Pulmonary artery endothelial cell (primary cell): ENCODE data around the gene GRID1. TPM values are rescaled to one million over a fixed set of nuclear protein-coding genes. Genes with fewer than 3 reads are reported as not detected.
"Not testable (repeated sequence)": the region's sequence is repeated elsewhere in the genome, so short reads cannot be mapped to it uniquely, and the experiment has no call there.

Experiments used
- DNase-seq: peaks from one replicate; pipeline ENCODE4 v3.0.0-alpha.2; 2011; ENCODE audit warnings: low read depth, low spot score
- total RNA-seq: library from RNA; depleted of rRNA; stranded (reverse); fragments of >200 nt; gene quantifications from 2 replicates; pipeline ENCODE4 v1.2.3, GENCODE V29; 2014

GRID1 gene
- total RNA-seq, 1 donor from 2014 or later, result not detected

GRCh38 chr10:86193841-86194240, 172.8 kb downstream of the GRID1 start:
- no peak for DNase-seq

- DNase-seq, result no peak
These were observed 173.9 kb downstream of the GRID1 start for GRCh38 chr10:86192691-86193090.

- no peak for DNase-seq
These were observed 174.4 kb downstream of the GRID1 start for GRCh38 chr10:86192147-86192546.

- DNase-seq, result no peak
These were observed 174.9 kb downstream of the GRID1 start for GRCh38 chr10:86191686-86192085.

- DNase-seq, result no peak
These were observed 175.4 kb downstream of the GRID1 start for GRCh38 chr10:86191166-86191565.

GRCh38 chr10:86190291-86190690, 176.3 kb downstream of the GRID1 start:
- no peak for DNase-seq

- DNase-seq, result no peak
These were observed 176.7 kb downstream of the GRID1 start for GRCh38 chr10:86189891-86190290.

GRCh38 chr10:86188796-86189558, 177.6 kb downstream of the GRID1 start:
- no peak for DNase-seq

GRCh38 chr10:86188326-86188725, 178.3 kb downstream of the GRID1 start:
- no peak for DNase-seq

- DNase-seq, result no peak
These were observed 178.9 kb downstream of the GRID1 start for GRCh38 chr10:86187499-86188239.

- no peak for DNase-seq
These were observed 180.0 kb downstream of the GRID1 start for GRCh38 chr10:86186633-86187032.

- DNase-seq, result no peak
These were observed 184.0 kb downstream of the GRID1 start for GRCh38 chr10:86182595-86182994.

- DNase-seq, result no peak
These were observed 184.4 kb downstream of the GRID1 start for GRCh38 chr10:86182150-86182549.

- no peak for DNase-seq
These were observed 185.7 kb downstream of the GRID1 start for GRCh38 chr10:86180861-86181260.

- no peak for DNase-seq
These were observed 186.6 kb downstream of the GRID1 start for GRCh38 chr10:86179961-86180360.

- DNase-seq, result no peak
These were observed 187.5 kb downstream of the GRID1 start for GRCh38 chr10:86179153-86179524.

- DNase-seq, result no peak
These were observed 188.0 kb downstream of the GRID1 start for GRCh38 chr10:86178401-86179152.

GRCh38 chr10:86177537-86178155, 188.9 kb downstream of the GRID1 start:
- no peak for DNase-seq

GRCh38 chr10:86176850-86177536, 189.6 kb downstream of the GRID1 start:
- DNase-seq, result no peak

GRCh38 chr10:86175476-86175875, 191.1 kb downstream of the GRID1 start:
- not testable (repeated sequence) for DNase-seq

GRCh38 chr10:86172301-86172700, 194.3 kb downstream of the GRID1 start:
- DNase-seq, result no peak
